Activated CD4-positive, alpha-beta memory T cell treated with anti-CD3 and anti-CD28 coated beads, Interleukin-2, amount 10 ng/mL, durations not matched to agents 7 days and 5 days (primary cell): Measurements from ENCODE around the gene EEF1AKMT3. TPM values are rescaled to one million over a fixed set of nuclear protein-coding genes. Genes with fewer than 3 reads are reported as not detected.
A peak's percentile ranks its signal among the peaks of the same experiment; 100 is the strongest.

ENCODE experiments used
- CTCF ChIA-PET: fragments of 350-600 bp; sonication (Branson Sonifier 250); formaldehyde crosslinking; loops from one replicate; lab custom pipeline; 2021; ENCODE audit warnings: antibody characterized with exemption, inconsistent platforms; lab: Charles Lee
- POLR2A ChIA-PET: fragments of 350-600 bp; sonication (Branson Sonifier 250); formaldehyde crosslinking; loops from one replicate; lab custom pipeline; 2021; ENCODE audit warnings: antibody characterized with exemption; lab: Charles Lee
- DNase-seq: peaks from one replicate; pipeline ENCODE4 v3.0.0-alpha.2; 2020
- H3K27ac Mint-ChIP-seq: one replicate; pipeline ENCODE4 v1.8.0; 2021; ENCODE audit warnings: mild to moderate bottlenecking, mixed read lengths
- H3K27me3 Mint-ChIP-seq: one replicate; pipeline ENCODE4 v1.8.0; 2021; ENCODE audit warnings: mixed read lengths
- H3K36me3 Mint-ChIP-seq: one replicate; pipeline ENCODE4 v1.8.0; 2021; ENCODE audit warnings: low read depth, mixed read lengths
- H3K4me1 Mint-ChIP-seq: one replicate; pipeline ENCODE4 v1.8.0; 2021; ENCODE audit warnings: mixed read lengths
- H3K4me3 Mint-ChIP-seq: one replicate; pipeline ENCODE4 v1.8.0; 2021; ENCODE audit warnings: mild to moderate bottlenecking, mixed read lengths
- H3K9me3 Mint-ChIP-seq: one replicate; pipeline ENCODE4 v1.8.0; 2021; ENCODE audit warnings: mixed read lengths
- total RNA-seq, 2 experiments: library from RNA; stranded (reverse); gene quantifications; one replicate each; pipeline ENCODE4 v1.2.3, GENCODE V29; 2021

Gene EEF1AKMT3
- total RNA-seq = 1 to 10 TPM; 4.2 to 4.7 TPM

DNA sequence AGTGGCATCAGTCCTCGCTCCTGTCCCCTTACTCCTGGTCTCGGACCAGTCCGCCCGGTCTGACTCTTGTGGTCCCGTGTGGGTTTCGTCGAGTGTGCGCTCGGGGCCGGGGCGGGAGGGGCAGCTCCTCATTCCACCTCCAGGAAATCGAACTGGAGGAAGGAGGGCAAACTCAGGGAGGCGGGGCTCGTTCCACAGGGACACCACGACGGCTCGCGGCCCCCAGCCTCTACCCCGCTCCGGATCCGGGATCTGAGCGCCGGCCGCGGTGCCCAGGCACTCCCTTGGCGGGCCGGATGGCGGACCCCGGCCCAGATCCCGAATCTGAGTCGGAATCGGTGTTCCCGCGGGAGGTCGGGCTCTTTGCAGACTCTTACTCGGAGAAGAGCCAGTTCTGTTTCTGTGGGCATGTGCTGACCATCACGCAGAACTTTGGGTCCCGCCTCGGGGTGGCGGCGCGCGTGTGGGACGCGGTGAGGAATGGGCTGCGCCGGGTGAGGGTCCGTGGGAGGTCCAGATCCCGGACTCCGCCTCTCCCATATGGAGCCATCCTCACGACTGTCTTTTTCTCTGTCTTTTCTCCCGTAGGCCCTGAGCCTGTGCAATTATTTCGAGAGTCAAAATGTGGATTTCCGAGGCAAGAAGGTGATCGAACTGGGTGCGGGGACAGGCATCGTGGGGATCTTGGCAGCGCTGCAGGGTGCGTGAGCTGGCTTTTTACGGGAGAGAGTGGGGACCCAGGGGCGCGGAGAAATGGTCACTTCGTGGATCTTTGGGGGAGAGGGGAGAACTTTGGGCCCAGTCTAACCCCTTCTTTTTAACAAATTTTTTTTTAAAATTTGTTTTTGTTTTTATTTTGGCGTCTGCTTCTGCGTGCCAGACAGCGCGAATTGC is at the start of gene EEF1AKMT3:
Gene EEF1AKMT3 (plus strand): TSS at position 186 of the 894 bp plus-strand sequence. CDS start 111 bp downstream, at position 297.
- ChIA-PET POLR2A (interaction anchor here (0.6 to 1.7 kb wide), 14 partner anchors 9 to 181 kb away, joined by 3 to 14 read pairs (median 4); partner anchors contain the start of genes CDK4, PIP4K2C, TSFM and TSPAN31), CTCF (interaction anchor here (0.7 to 2.9 kb wide), 12 partner anchors 9 to 189 kb away, joined by 3 to 15 read pairs (median 5); partner anchors contain the start of gene TSFM)
- no peaks in the 10 kb centered on the region for H3K9me3 Mint-ChIP-seq
- H3K4me3 Mint-ChIP-seq = peak within 1 kb of the TSS; percentile 92
- peak; percentile 57 for DNase-seq
- peaks cover 3% of the 10 kb centered on the region for H3K36me3 Mint-ChIP-seq
- peaks cover 25% of the 10 kb centered on the region for H3K4me1 Mint-ChIP-seq
- peak within 1 kb of the TSS; percentile 90 for H3K27ac Mint-ChIP-seq
- H3K27me3 Mint-ChIP-seq = no peaks in the 10 kb centered on the region

DNA sequence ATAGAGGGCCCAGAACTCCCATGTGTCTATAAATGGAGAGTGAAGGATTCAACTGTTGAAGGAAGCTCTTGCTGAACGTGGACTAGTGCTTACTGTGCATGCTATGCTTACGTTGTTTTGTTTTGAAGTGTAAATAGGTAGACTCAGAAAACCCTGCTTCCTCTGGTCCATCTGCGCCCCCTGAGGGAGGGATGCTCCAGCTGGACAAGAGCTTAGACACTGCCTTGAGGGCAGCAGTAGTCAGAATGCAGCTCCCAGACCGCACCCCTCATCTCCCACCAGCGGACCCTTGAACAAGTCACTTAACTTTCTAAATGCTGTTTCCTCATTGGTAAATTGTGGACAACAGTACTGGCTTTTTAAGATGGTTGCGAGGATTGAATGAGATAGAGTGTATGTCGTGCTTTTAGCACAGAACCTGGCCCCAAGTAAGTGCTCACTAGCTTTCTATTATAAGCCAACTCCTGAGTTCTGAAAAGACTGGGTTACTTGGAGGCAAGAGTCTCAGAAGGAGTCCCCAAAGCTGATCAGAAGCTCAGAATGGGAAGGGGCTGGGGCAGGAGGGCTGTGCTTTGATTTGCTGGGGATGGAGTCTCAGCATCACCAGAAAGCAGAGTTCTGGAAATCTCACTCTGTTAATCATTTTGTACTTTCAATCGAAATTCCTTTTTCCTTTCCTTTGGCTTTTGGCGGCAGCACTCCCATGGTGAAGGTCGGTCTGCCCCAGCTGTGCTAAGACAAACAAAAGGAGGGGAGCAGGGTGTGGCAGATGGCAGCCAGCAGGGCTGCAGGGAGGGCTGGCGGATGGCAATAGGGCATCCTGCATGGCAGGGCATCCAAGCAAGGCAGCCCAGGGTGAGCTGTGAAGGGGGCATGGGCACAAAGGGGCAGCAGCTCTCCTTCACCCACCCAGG is 49.4 kb upstream of the EEF1AKMT3 start:
- H3K36me3 Mint-ChIP-seq = peaks cover 61% of the 10 kb centered on the region
- no peak overlapping the region for H3K4me3 Mint-ChIP-seq
- H3K9me3 Mint-ChIP-seq = no peaks in the 10 kb centered on the region
- DNase-seq = no peak
- no peaks in the 10 kb centered on the region for H3K27me3 Mint-ChIP-seq
- H3K27ac Mint-ChIP-seq = peak overlapping the region; percentile 26
- peaks cover 2% of the 10 kb centered on the region for H3K4me1 Mint-ChIP-seq
- POLR2A ChIA-PET = interaction anchor here (1.0 to 2.8 kb wide), 8 partner anchors 9 to 29 kb away, joined by 3 to 12 read pairs (median 3); partner anchors contain the start of genes OS9 and TSPAN31
- CTCF ChIA-PET = interaction anchor here (0.6 to 1.1 kb wide), 4 partner anchors 13 to 140 kb away, joined by 3 to 4 read pairs (median 4); no protein-coding TSS in a partner anchor

DNA sequence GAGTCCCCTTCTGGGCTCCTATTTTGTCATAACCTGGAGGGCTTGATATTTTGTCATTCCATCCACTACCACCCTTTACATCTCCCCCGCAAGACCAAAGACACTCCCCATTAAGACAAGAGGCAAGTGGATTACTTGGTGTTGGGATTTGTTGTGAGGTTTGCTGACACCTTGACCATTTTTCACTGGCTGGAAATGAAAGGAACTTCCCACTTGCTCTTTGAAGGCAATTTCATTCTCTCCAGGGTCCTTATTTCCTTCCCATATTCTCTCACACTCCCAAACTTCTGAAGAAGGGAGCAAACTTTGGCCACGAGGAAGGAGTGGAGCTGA is 48.8 kb upstream of the EEF1AKMT3 start:
- POLR2A ChIA-PET = interaction anchor here (0.9 to 2.8 kb wide), 6 partner anchors 9 to 30 kb away, joined by 3 to 12 read pairs (median 6); partner anchors contain the start of genes OS9 and TSPAN31
- no peak overlapping the region for H3K27ac Mint-ChIP-seq
- H3K27me3 Mint-ChIP-seq = no peaks in the 10 kb centered on the region
- H3K4me3 Mint-ChIP-seq = no peak overlapping the region
- no peak for DNase-seq
- CTCF ChIA-PET = interaction anchor here (0.9 kb wide), 1 partner anchor 140 kb away, joined by 4 read pairs; no protein-coding TSS in a partner anchor
- peaks cover 62% of the 10 kb centered on the region for H3K36me3 Mint-ChIP-seq
- H3K4me1 Mint-ChIP-seq = peaks cover 2% of the 10 kb centered on the region
- no peaks in the 10 kb centered on the region for H3K9me3 Mint-ChIP-seq

DNA sequence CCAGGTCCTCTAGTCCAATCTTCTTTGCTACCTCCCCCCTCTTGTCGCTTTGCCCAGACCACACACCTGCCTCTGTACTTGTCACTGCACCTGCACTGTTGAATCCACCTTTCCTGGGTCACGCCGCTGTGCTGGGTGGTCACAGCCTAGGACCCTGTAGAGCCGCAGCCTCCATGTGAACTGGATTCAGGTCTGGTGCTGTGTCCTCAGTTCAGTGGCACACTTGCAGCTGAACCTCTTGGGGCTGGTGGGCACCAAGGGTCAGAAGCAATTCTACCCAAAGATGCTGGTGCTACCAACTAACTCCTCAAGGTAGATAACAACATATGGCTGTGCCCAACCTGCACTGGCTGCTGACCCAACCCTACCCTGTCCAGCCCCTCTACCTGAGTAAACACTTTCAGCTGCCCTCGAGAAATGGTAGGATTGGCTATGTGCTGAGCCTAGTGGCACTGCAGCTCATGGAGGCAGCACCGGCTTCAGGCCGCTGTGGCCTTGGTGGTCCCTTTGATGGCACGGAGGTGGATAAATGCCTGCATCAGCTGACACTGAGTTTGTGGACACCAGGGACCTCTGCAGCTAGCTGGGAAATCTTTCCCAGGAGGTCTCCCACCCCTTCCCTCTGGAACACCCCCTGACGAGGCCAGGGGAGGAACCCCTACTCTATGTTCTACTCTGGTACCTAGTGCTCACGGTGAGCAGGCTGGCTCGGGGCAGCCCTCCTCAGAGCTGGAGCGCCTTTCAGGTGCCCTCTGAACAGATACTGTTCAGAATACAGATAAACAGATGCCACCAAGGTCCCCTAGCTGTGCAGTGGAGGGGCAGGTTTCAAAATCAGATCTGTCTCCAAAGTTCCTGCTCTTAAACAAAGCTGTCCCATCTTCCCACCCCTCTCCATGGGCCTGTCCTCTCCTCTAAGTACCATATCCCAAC is 48.1 kb upstream of the EEF1AKMT3 start:
- no peak for DNase-seq
- ChIA-PET CTCF (interaction anchor here (0.7 kb wide), 1 partner anchor 32 kb away, joined by 4 read pairs; no protein-coding TSS in a partner anchor), POLR2A (interaction anchor here (0.9 to 2.8 kb wide), 7 partner anchors 8 to 30 kb away, joined by 3 to 12 read pairs (median 5); partner anchors contain the start of genes OS9 and TSPAN31)
- Mint-ChIP-seq H3K27me3 (no peaks in the 10 kb centered on the region), H3K4me1 (peaks cover 2% of the 10 kb centered on the region), H3K36me3 (peaks cover 60% of the 10 kb centered on the region), H3K4me3 (no peak overlapping the region), H3K27ac (peak overlapping the region; percentile 19), H3K9me3 (no peaks in the 10 kb centered on the region)

DNA sequence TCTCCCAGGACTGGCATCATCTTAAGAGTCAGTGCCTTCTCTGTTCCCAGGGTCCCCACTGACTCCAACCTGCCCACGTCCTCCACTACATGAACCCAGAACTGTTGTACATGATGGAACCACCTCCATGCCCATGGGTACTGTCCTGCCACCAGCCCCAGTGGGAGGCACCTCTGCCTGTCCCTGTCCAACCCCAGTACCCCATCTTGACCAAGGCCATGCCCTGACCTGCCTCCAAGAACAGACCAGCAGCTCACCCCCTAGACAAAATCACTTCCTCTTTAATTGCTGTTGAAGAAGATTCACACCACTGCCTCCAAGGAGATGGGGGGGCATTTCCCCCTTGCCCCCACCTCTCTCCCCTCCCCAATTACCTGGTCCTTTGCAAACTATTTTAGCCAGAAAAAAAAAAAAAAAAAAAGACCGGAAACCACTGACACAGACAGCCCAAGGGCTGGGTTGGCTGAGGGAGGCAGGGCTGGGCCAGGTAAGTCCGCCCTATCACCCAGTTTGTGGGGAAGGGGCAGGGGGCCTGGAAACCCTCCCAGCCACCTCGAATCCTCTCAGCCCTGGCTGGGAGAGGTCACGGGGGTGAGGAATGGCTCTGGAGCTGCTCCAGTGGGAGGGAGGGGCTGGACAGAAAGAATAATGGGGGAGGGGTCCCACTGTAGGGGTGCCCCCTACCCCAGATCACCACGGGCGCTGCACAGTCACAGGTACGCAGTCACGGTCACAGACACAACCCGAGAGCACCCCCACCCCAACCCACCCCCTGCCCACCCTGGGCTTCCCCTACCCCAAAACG is 47.3 kb upstream of the EEF1AKMT3 start:
- Mint-ChIP-seq H3K27ac (peak overlapping the region; percentile 22), H3K9me3 (no peaks in the 10 kb centered on the region), H3K27me3 (no peaks in the 10 kb centered on the region), H3K4me1 (peaks cover 2% of the 10 kb centered on the region), H3K4me3 (no peak overlapping the region), H3K36me3 (peaks cover 61% of the 10 kb centered on the region)
- CTCF ChIA-PET = interaction anchor here (0.7 to 1.9 kb wide), 4 partner anchors 16 to 178 kb away, joined by 3 to 10 read pairs (median 4); no protein-coding TSS in a partner anchor
- no peak for DNase-seq
- POLR2A ChIA-PET = interaction anchor here (1.0 to 1.1 kb wide), 2 partner anchors 16 to 20 kb away, joined by 3 to 5 read pairs; partner anchors contain the start of gene TSPAN31

DNA sequence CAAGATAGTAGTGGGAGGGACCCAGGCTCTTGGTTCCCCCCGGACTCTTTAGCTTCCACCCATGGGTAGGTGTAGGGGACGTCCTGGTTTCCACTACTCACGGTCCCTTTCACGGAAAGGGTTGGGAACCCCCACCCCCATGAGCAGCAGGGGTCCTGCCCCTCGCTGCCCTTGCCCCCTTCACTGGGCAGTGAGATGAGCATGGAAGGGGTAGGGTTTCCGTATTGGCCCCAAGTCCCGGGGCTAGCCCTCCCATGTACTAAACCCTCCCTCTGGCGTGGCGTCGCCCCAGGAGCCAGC is 46.6 kb upstream of the EEF1AKMT3 start:
- CTCF ChIA-PET = interaction anchor here (0.9 to 1.9 kb wide), 3 partner anchors 16 to 177 kb away, joined by 3 to 10 read pairs (median 4); no protein-coding TSS in a partner anchor

DNA sequence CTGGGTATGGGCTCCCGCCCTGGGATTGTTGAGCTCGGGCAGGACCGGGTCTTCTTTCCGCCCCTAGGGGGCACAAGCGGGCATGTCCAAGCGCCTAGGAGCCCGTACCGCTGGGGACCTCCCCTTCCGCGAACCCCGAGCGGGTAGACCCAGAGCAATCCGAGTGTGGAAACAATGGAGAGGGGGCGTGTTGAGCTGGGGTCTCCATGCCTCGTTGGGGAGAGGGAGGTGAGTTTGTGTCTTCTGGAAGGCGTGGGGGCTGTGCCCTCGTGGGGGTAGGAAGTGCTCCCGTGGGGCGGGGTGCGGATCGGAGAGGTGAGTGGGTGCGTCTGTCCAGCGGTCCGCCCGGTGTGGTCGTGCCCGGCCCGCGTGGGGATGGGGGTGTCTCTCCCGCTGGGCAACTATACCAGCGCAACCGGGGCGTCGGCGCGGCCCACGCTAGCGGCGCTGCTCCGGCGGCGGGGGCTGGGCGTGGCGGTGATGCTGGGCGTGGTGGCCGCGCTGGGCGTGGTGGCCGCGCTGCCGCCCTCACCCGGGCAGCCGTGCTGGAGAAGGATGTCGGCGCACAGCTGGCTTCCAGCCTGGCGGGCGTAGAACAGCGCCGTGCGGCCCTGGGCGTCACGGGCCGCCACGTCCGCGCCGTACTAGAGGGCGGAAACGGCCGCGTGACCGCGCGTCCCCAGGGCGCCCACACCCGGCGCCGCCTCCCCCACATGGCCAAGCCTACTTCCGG is 46.1 kb upstream of the EEF1AKMT3 start:
- CTCF ChIA-PET = interaction anchor here (0.9 to 1.9 kb wide), 3 partner anchors 15 to 177 kb away, joined by 3 to 10 read pairs (median 4); no protein-coding TSS in a partner anchor
- no peak overlapping the region for H3K27ac Mint-ChIP-seq

More for the DNA sequence above, 46.6 kb upstream of the EEF1AKMT3 start:
- no peaks in the 10 kb centered on the region for H3K9me3 Mint-ChIP-seq
- DNase-seq = no peak
- no peak overlapping the region for H3K4me3 Mint-ChIP-seq
- no peak overlapping the region for H3K27ac Mint-ChIP-seq
- H3K4me1 Mint-ChIP-seq = peaks cover 2% of the 10 kb centered on the region
- no peaks in the 10 kb centered on the region for H3K27me3 Mint-ChIP-seq
- H3K36me3 Mint-ChIP-seq = peaks cover 61% of the 10 kb centered on the region
- POLR2A ChIA-PET = interaction anchor here (1.0 to 1.1 kb wide), 2 partner anchors 16 to 19 kb away, joined by 3 read pairs; partner anchors contain the start of gene TSPAN31

DNA sequence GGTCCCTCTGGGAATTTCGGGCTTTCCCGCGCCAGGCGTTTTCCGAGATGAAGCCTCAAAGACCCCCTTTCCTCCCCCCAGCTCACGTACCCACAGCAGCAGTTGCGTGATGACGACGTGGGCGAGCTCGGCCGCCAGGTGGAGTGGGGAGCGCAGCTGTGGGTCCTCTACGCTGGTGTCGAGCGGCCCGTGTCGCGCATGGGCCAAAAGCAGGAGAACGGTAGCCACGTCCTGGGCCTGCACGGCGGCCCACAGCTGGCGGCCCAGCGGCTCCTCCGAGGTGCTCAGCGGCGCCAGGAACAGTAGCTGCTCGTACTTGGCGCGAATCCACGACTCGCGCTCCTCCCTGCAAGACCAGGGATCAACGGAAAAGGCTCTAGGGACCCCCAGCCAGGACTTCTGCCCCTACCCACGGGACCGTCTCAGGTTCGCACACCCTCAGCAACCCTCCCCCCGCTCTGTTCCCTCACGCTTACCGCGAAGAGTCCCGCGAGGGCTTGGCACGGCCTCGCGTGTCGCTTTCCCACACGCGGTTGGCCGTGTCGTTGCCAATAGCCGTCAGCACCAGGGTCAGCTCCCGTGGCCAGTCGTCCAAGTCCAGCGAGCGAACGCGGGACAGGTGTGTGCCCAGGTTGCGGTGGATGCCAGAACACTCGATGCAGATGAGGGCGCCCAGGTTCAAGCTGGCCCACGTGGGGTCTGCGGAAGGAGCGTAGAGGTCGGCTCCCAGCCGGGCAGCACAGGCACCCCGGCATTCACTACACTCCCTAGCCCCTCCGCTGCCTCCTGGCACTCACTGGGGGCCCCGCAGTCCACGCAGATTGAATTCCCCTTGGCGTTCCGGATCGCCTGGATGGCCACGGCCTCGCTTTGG is 45.3 kb upstream of the EEF1AKMT3 start:
- DNase-seq = peak; percentile 16
- Mint-ChIP-seq H3K27me3 (no peaks in the 10 kb centered on the region), H3K27ac (no peak overlapping the region), H3K9me3 (no peaks in the 10 kb centered on the region), H3K36me3 (peaks cover 65% of the 10 kb centered on the region), H3K4me3 (no peak overlapping the region), H3K4me1 (peaks cover 2% of the 10 kb centered on the region)
- CTCF ChIA-PET = interaction anchor here (1.9 kb wide), 1 partner anchor 14 kb away, joined by 10 read pairs; no protein-coding TSS in a partner anchor
- POLR2A ChIA-PET = interaction anchor here (1.0 kb wide), 1 partner anchor 18 kb away, joined by 3 read pairs; the partner anchor contains the start of gene TSPAN31

More for the DNA sequence above, 46.1 kb upstream of the EEF1AKMT3 start:
- Mint-ChIP-seq H3K4me1 (peaks cover 2% of the 10 kb centered on the region), H3K27me3 (no peaks in the 10 kb centered on the region), H3K4me3 (no peak overlapping the region), H3K9me3 (no peaks in the 10 kb centered on the region), H3K36me3 (peaks cover 63% of the 10 kb centered on the region)
- POLR2A ChIA-PET = interaction anchor here (1.0 to 1.1 kb wide), 2 partner anchors 15 to 19 kb away, joined by 3 read pairs; partner anchors contain the start of gene TSPAN31
- DNase-seq = no peak

DNA sequence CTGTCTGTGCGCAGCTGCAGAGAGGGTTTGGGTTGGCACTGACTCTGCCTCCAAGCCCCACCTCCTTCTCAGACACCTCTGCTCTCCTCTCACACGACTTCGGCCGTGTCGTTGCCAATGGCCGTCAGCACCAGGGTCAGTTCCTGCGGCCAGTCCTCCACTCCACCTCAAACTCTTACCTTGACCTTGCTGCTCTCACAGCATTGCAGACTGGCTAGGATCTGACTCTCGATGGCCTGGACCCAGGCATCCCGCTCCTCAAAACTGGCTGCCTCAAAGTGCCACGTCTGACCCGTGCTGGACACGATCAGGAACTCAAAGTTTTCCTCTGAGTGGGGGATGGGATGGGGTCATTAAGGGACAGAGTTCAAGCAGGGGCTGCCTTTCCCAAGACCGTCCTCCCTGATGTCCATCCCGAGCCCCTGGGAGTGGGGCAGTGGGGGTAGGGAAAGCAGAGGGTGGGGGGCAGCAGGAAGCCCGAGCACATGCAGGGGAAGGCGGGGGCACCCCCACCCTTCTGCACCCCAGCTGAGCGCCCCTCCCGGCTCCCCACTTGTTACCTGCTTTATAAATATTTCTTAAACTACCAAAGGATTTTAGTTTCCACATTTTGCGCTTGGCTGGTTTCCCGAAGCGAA is 44.5 kb upstream of the EEF1AKMT3 start:
- H3K27me3 Mint-ChIP-seq = no peaks in the 10 kb centered on the region
- no peak overlapping the region for H3K4me3 Mint-ChIP-seq
- no peaks in the 10 kb centered on the region for H3K9me3 Mint-ChIP-seq
- peaks cover 2% of the 10 kb centered on the region for H3K4me1 Mint-ChIP-seq
- ChIA-PET POLR2A (interaction anchor here (5.2 kb wide), 1 partner anchor 13 kb away, joined by 25 read pairs; no protein-coding TSS in a partner anchor), CTCF (no interaction called here)
- H3K27ac Mint-ChIP-seq = no peak overlapping the region
- peaks cover 72% of the 10 kb centered on the region for H3K36me3 Mint-ChIP-seq
- DNase-seq = peak; percentile 15
